GM23248 (cell line): ENCODE data around the gene PARVB. TPM values are rescaled to one million over a fixed set of nuclear protein-coding genes. Genes with fewer than 3 reads are reported as not detected.
A peak's percentile ranks its signal among the peaks of the same experiment; 100 is the strongest.

Source experiments
- DNase-seq: peaks from one replicate; pipeline ENCODE4 v3.0.0-alpha.2; 2015
- H2AFZ ChIP-seq: fragments of 200-600 bp; sonication (generic); 2 replicates; pipeline ENCODE4 v1.6.1; 2016; ENCODE audit warnings: antibody characterized with exemption
- H3F3A ChIP-seq: fragments of 200-600 bp; sonication (generic); 2 replicates; pipeline ENCODE4 v1.6.1; 2016; ENCODE audit warnings: mild to moderate bottlenecking, antibody characterized with exemption, mixed run types; ENCODE audit not compliant: insufficient read depth
- H3K27ac ChIP-seq: fragments of 200-600 bp; sonication (generic); 2 replicates; pipeline ENCODE4 v1.5.1; 2016; ENCODE audit warnings: mild to moderate bottlenecking
- H3K27me3 ChIP-seq: fragments of 200-600 bp; sonication (generic); replicated peaks from 2 replicates; pipeline ENCODE4 v1.6.1; 2016; ENCODE audit warnings: mild to moderate bottlenecking; ENCODE audit not compliant: insufficient read depth
- H3K36me3 ChIP-seq: fragments of 200-600 bp; sonication (generic); 2 replicates; pipeline ENCODE4 v1.6.1; 2016; ENCODE audit warnings: low read depth, mild to moderate bottlenecking
- H3K4me1 ChIP-seq: fragments of 200-600 bp; sonication (generic); 2 replicates; pipeline ENCODE4 v1.6.1; 2016; ENCODE audit warnings: mild to moderate bottlenecking; ENCODE audit not compliant: insufficient read depth
- H3K4me2 ChIP-seq: fragments of 200-600 bp; sonication (generic); one replicate; pipeline ENCODE4 v1.6.1; 2016; ENCODE audit warnings: mild to moderate bottlenecking; ENCODE audit not compliant: unreplicated experiment
- H3K4me3 ChIP-seq: fragments of 200-600 bp; sonication (generic); 2 replicates; pipeline ENCODE4 v1.5.1; 2016; ENCODE audit warnings: mild to moderate bottlenecking
- H3K79me2 ChIP-seq: fragments of 200-600 bp; sonication (generic); 2 replicates; pipeline ENCODE4 v1.6.1; 2016; ENCODE audit warnings: mild to moderate bottlenecking; ENCODE audit not compliant: insufficient read depth
- H3K9ac ChIP-seq: fragments of 200-600 bp; sonication (generic); 2 replicates; pipeline ENCODE4 v1.6.1; 2016; ENCODE audit warnings: mild to moderate bottlenecking
- H3K9me2 ChIP-seq: fragments of 200-600 bp; sonication (generic); 2 replicates; pipeline ENCODE4 v1.6.1; 2016; ENCODE audit warnings: mixed run types, mild to moderate bottlenecking, moderate library complexity; ENCODE audit not compliant: insufficient read depth
- H3K9me3 ChIP-seq: fragments of 200-600 bp; sonication (generic); one replicate; pipeline ENCODE4 v1.6.1; 2017; ENCODE audit warnings: low read depth
- H4K20me1 ChIP-seq: fragments of 200-600 bp; sonication (generic); 2 replicates; pipeline ENCODE4 v1.6.0; 2016; ENCODE audit not compliant: insufficient read depth
- EZH2 ChIP-seq: fragments of 200-600 bp; sonication (generic); IDR thresholded peaks from 2 replicates; pipeline ENCODE4 v1.6.1; 2018; ENCODE audit warnings: antibody characterized with exemption, mild to moderate bottlenecking; ENCODE audit not compliant: insufficient read depth, poor library complexity, severe bottlenecking
- EZH2phosphoT487 ChIP-seq: fragments of 200-600 bp; sonication (generic); IDR thresholded peaks from 2 replicates; pipeline ENCODE4 v1.6.1; 2018; ENCODE audit warnings: antibody characterized with exemption, moderate library complexity, mild to moderate bottlenecking, low read depth; ENCODE audit not compliant: insufficient read depth
- WGBS, 2 experiments: methylation state at CpG; one replicate each; pipeline ENCODE4 v1.1.6; 2015 to 2017; ENCODE audit warnings: low lambda C conversion rate in 2 of 2, low coverage in 1 of 2; ENCODE audit errors: missing lambda C conversion rate in 2 of 2; 5-methylcytosine and 5-hydroxymethylcytosine counted together
- in situ Hi-C: fragments of 300-500 bp; cut with MboI; formaldehyde crosslinking; loops from 2 replicates; pipeline ENCODE4 v1.15.0; 2020
- polyA plus RNA-seq: library from polyadenylated mRNA; unstranded; fragments of >200 nt; fragmentation: Nextera tagmentation; extraction: Ambion mirVana; gene quantifications from 2 replicates; pipeline ENCODE4 v1.2.1, GENCODE V29; 2016
- total RNA-seq: library from RNA; depleted of rRNA; stranded (reverse); fragments of >200 nt; shearing (Covaris generic); gene quantifications from 2 replicates; pipeline ENCODE4 v1.2.3, GENCODE V29; 2014

PARVB gene
- total and polyA plus RNA-seq, 2 experiments from 2014 or later, result 52.6 to 141 TPM

- no peak for TF ChIP-seq EZH2
- TF ChIP-seq EZH2phosphoT487, result no peak
- Histone ChIP-seq H2AFZ (no peak overlapping the region), H3K4me3 (no peak overlapping the region), H4K20me1 (no peaks in the 10 kb centered on the region), H3K27ac (no peak overlapping the region), H3K36me3 (peaks cover 13% of the 10 kb centered on the region; the same call in 1 of the 2 replicates), H3F3A (peaks cover 5% of the 10 kb centered on the region; the same call in 1 of the 2 replicates), H3K4me1 (peaks cover 4% of the 10 kb centered on the region; the same call in 1 of the 2 replicates), H3K4me2 (no peak overlapping the region), H3K9me3 (no peaks in the 10 kb centered on the region), H3K9ac (no peak overlapping the region), H3K79me2 (no peaks in the 10 kb centered on the region), H3K9me2 (no peaks in the 10 kb centered on the region), H3K27me3 (no peaks in the 10 kb centered on the region)
- DNase-seq, result no peak
- in situ Hi-C loops, result no loop called here
- 83 to 86% methylated on average over 13 of the region's 13 CpGs for WGBS, 2 experiments
These were observed 134.0 kb downstream of the PARVB start for GRCh38 chr22:44157916-44158618.

DNA sequence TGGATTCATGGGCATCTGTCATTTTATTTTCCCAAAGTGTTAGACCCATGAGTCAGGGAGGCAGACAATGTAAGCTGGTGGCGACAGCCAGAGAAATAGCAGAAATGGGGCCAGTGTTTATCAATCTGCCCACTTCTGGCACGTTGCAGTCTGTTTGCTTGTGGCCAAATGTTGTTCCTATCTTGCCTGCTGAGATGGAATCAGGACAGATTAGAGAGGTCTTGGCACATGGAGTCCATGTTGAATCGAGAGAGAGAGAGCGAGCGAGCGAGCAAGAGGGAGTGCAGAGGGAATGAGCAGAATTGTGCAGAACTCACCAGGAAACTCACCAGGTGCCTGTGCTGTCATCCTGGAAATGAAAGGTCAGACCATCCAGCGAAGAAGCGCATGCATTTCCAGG lies 134.7 kb downstream of the PARVB start:
- no peaks in the 10 kb centered on the region for H4K20me1 ChIP-seq
- no peak for TF ChIP-seq EZH2
- no peak for TF ChIP-seq EZH2phosphoT487
- H2AFZ ChIP-seq, result no peak overlapping the region
- no peaks in the 10 kb centered on the region for H3K9me3 ChIP-seq
- 63 to 65% methylated on average over 8 of the region's 8 CpGs for WGBS, 2 experiments
- no peak overlapping the region for H3K9ac ChIP-seq
- no peaks in the 10 kb centered on the region for H3K27me3 ChIP-seq
- peaks cover 12% of the 10 kb centered on the region; the same call in 1 of the 2 replicates for H3K36me3 ChIP-seq
- H3K79me2 ChIP-seq, result no peaks in the 10 kb centered on the region
- H3K27ac ChIP-seq, result no peak overlapping the region
- H3K9me2 ChIP-seq, result no peaks in the 10 kb centered on the region
- no peak overlapping the region for H3K4me2 ChIP-seq
- peak; percentile 23 for DNase-seq
- in situ Hi-C loops, result no loop called here
- peaks cover 4% of the 10 kb centered on the region; the same call in 1 of the 2 replicates for H3K4me1 ChIP-seq
- H3F3A ChIP-seq, result peaks cover 5% of the 10 kb centered on the region; the same call in 1 of the 2 replicates
- H3K4me3 ChIP-seq, result no peak overlapping the region

GRCh38 chr22:44159221-44159620 lies 135.1 kb downstream of the PARVB start:
- Histone ChIP-seq H3K4me1 (peaks cover 4% of the 10 kb centered on the region; the same call in 1 of the 2 replicates), H3K27ac (no peak overlapping the region), H3K4me2 (no peak overlapping the region), H3K27me3 (no peaks in the 10 kb centered on the region), H3K9me2 (no peaks in the 10 kb centered on the region), H4K20me1 (no peaks in the 10 kb centered on the region), H3K4me3 (no peak overlapping the region), H3K9me3 (no peaks in the 10 kb centered on the region), H3K79me2 (no peaks in the 10 kb centered on the region), H2AFZ (no peak overlapping the region), H3K9ac (no peak overlapping the region), H3K36me3 (peaks cover 12% of the 10 kb centered on the region; the same call in 1 of the 2 replicates), H3F3A (peaks cover 5% of the 10 kb centered on the region; the same call in 1 of the 2 replicates)
- 62 to 67% methylated on average over 7 of the region's 7 CpGs for WGBS, 2 experiments
- in situ Hi-C loops, result no loop called here
- DNase-seq, result peak; percentile 53
- TF ChIP-seq EZH2, result no peak
- no peak for TF ChIP-seq EZH2phosphoT487

DNA sequence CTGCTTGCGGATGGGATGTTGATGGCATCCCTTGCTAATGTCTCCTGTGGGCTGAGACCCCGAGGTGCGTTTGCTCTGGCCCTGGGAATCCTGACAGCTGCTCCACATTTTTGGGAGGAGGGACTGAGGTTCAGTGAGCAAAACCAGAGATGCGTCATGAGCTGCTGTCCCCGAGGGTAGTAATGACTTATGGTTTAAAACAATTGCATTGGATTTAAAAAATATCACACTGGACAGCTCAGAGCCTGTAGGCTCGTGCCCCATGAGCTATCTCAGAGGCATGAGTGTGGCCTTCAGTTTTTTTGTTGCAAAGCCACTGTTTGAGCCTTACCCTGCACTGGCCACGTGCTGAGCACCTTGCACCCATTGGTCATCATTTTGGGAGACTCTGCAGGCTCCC lies 135.7 kb downstream of the PARVB start:
- Histone ChIP-seq H3K9me3 (no peaks in the 10 kb centered on the region), H3K27ac (no peak overlapping the region), H3K4me2 (no peak overlapping the region), H3K9me2 (no peaks in the 10 kb centered on the region), H3K9ac (no peak overlapping the region), H3K36me3 (peaks cover 12% of the 10 kb centered on the region; the same call in 1 of the 2 replicates), H4K20me1 (no peaks in the 10 kb centered on the region), H3K79me2 (no peaks in the 10 kb centered on the region), H3K4me3 (no peak overlapping the region), H3K4me1 (peaks cover 4% of the 10 kb centered on the region; the same call in 1 of the 2 replicates), H3K27me3 (no peaks in the 10 kb centered on the region), H2AFZ (no peak overlapping the region), H3F3A (peaks cover 5% of the 10 kb centered on the region; the same call in 1 of the 2 replicates)
- in situ Hi-C loops, result no loop called here
- DNase-seq, result peak; percentile 51
- WGBS, 2 experiments, result 68 to 69% methylated on average over 7 of the region's 7 CpGs
- TF ChIP-seq EZH2 (no peak), EZH2phosphoT487 (no peak)
